Middle frontal gyrus (tissue), 1 donor: ENCODE data around the gene CHRD.
"Not testable (repeated sequence)": the region's sequence is repeated elsewhere in the genome, so short reads cannot be mapped to it uniquely, and the experiment has no call there.

ENCODE experiments used
- DNase-seq: peaks from one replicate; pipeline ENCODE4 v3.0.0-alpha.2; 2015; ENCODE audit warnings: low spot score; ENCODE audit errors: extremely low spot score

Gene CHRD

GRCh38 chr3:184379358-184380184 is at the start of gene CHRD:
CHRD (plus strand) TSS chr3:184380054; CDS start chr3:184380319, 265 bp downstream.
- DNase-seq, result no peak

- DNase-seq, result no peak
Observed at GRCh38 chr3:184332370-184333090, 47.3 kb upstream of the CHRD start.

GRCh38 chr3:184333190-184333589 is 46.7 kb upstream of the CHRD start:
- DNase-seq, result no peak

DNA sequence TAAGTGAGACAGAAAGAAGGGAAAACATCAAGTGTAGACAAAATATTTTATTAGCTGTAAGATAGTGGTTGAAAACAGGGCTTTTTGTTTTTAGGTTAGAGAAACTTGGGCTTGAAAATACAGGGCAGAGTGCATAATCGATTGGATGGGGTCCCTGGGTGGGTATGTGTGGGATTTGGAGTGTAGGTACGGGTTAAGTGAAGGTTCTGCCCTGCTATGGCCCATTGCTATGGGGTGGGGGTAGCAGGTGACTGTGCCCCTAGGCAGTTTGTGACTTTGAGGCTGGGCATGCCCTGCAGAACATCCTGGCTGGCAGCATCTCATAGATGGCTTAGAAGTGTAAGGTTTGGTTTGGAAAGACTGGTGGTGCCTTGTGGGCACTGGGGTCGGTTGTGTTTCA is 46.2 kb upstream of the CHRD start:
- no peak for DNase-seq

DNA sequence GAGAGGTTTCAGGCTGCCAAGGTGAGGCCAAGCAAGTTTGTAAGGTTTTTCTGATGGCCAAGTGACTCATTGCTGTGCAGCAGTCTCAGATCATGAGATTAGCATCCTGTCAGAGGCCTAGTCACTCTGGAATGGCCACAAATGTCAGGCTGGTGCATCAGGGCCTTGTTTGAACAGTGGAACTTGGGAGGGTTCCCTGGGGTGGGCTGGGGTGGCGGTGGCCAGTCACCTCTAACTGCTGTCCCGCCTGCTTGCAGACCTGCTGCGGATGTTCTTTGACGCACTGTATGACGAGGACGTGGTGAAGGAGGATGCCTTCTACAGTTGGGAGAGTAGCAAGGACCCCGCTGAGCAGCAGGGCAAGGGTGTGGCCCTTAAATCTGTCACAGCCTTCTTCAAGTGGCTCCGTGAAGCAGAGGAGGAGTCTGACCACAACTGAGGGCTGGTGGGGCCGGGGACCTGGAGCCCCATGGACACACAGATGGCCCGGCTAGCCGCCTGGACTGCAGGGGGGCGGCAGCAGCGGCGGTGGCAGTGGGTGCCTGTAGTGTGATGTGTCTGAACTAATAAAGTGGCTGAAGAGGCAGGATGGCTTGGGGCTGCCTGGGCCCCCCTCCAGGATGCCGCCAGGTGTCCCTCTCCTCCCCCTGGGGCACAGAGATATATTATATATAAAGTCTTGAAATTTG is 45.2 kb upstream of the CHRD start:
- DNase-seq, result no peak

DNA sequence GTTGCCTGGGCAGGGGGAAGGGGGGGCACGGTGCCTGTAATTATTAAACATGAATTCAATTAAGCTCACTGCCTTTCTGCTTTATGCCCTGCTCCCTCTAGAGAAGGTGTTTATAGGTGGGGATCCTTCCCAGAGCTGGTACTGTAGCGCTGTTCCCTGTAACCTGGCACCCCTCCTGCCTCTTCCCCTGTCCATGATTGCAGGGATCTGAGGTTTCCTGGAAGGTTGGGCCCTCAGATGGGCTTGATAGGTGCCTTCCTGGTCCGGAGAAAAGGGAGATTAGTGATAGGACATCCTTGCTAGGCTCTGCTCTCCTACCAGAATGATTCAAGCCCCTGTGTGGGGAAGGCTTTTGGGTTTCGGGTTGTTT is 44.6 kb upstream of the CHRD start:
- DNase-seq, result no peak

- peak; percentile 86 for DNase-seq
Observed at GRCh38 chr3:184335661-184336546, 44.0 kb upstream of the CHRD start.

- DNase-seq, result peak; percentile 63
Observed at GRCh38 chr3:184336547-184337398, 43.1 kb upstream of the CHRD start.

DNA sequence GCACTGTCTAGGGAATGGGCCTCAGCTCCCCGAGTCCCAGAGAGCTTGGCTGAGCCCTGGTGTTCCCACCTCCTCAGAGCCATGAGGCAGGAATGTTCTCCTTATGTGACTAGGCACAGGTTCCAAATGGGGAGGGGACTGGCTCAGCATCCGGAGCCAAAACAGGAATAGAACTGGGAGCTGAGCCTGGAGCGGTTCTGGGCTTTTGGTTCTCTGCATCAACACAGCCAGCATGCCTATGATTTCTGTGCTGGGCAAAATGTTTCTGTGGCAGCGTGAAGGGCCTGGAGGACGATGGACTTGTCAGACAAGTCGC is 42.5 kb upstream of the CHRD start, which contains the start of gene FAM131A:
FAM131A (plus strand) TSS at position 202 of the 316 bp plus-strand sequence; CDS start at position 233, 31 bp downstream.
- peak; percentile 59 for DNase-seq

DNA sequence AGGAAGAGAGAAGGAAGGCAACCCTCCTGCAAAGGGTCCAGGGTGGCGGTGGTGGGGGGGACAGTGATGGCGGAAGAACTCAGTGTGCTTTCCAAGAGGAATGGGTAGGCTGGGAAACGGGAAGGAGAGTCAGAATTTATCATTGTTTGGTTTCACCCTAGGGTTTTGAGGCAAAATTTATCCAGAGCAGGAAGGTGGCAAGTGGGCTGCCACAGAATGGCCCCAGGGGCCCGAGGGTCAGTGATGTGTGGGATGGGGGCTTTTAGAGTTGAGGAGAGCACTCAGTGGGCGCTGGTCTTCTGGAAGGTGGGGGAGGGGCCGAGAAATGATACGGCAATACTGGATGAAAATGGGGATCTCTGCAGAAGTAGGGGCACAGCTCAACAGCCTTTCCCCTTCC is 41.9 kb upstream of the CHRD start:
- DNase-seq, result no peak

DNA sequence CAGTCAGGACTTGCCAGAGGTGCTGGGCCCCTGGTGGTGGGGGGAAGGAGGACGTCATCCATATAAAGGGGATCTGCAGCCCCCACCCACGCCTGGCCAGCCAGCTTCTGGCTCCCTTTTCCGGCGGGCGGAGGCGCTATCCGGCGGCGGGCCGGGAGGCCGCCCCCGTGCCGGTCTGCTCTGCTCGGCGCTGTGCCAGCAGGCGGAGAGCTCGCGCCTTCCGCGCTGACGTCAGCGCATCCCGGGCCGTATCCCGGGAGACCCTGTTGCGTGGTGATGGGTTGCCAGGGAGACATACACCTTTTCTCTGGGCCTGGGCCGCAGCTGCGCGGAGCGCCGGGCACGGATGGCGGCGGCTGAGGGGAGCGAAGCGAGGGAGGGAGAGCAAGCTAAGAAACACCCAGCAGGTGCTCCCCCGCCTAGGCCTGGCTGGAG is 41.3 kb upstream of the CHRD start:
- DNase-seq, result peak; percentile 78

DNA sequence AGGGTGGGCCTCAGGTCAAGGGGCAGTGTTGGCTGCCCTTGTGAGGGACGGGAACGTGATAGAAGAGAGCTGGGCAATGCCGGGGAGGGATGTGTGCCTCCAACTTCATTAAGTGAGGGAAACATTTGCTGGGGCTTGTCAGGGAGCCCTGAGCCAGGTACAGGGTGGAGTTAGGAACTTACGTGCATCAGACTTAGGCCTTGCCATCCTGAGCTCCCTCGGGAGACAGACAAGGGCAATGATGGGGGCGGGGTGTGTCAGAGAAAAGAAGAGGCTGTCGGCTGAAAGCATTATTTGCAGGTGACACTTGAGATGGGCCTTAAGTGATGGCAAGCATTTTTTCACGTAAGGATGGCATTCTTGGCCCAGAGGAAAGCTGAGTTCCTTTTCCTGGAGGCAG is 40.9 kb upstream of the CHRD start:
- no peak for DNase-seq

DNA sequence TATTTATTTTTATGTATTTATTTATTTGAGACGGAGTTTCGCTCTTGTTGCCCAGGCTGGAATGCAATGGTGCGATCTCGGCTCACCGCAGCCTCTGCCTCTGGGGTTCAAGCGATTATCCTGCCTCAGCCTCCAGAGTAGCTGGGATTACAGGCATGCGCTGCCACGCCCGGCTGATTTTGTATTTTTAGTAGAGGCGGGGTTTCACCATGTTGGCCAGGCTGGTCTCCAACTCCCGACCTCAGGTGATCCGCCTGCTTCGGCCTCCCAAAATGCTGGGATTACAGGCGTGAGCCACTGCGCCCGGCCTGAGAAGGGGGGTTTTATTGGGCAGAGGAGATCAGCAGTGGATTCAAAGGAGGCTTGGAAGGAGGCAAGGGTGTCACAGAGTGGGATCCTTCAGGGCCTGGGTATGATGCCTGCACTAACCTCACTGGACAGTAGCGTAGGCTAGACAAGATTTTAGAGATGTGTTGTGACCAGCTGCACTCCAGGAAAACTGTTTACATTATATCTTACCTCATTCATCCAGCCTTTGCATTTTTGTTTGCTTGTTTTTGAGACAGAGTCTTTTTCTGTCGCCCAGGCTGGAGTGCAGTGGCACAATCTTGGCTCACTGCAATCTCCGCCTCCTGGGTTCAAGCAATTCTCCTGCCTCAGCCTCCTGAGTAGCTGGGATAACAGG is 40.3 kb upstream of the CHRD start:
- not testable (repeated sequence) for DNase-seq

- DNase-seq, result no peak
Observed at GRCh38 chr3:184341925-184342324, 37.9 kb upstream of the CHRD start.

GRCh38 chr3:184343200-184343876 is 36.5 kb upstream of the CHRD start:
- DNase-seq, result no peak

DNA sequence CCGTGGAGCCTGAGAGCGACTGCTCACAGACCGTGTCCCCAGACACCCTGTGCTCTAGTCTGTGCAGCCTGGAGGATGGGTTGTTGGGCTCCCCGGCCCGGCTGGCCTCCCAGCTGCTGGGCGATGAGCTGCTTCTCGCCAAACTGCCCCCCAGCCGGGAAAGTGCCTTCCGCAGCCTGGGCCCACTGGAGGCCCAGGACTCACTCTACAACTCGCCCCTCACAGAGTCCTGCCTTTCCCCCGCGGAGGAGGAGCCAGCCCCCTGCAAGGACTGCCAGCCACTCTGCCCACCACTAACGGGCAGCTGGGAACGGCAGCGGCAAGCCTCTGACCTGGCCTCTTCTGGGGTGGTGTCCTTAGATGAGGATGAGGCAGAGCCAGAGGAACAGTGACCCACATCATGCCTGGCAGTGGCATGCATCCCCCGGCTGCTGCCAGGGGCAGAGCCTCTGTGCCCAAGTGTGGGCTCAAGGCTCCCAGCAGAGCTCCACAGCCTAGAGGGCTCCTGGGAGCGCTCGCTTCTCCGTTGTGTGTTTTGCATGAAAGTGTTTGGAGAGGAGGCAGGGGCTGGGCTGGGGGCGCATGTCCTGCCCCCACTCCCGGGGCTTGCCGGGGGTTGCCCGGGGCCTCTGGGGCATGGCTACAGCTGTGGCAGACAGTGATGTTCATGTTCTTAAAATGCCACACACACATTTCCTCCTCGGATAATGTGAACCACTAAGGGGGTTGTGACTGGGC is 35.1 kb upstream of the CHRD start:
- DNase-seq, result no peak

- DNase-seq, result peak; percentile 87
Observed at GRCh38 chr3:184345317-184346144, 34.3 kb upstream of the CHRD start.
